ENCODE results near the gene SOSTDC1.
"Not testable (repeated sequence)": the region's sequence is repeated elsewhere in the genome, so short reads cannot be mapped to it uniquely, and the experiment has no call there.

The SOSTDC1 gene

GRCh38 chr7:16465469-16466361 lies at the start of gene SOSTDC1:
TSS of gene SOSTDC1 (minus strand) at chr7:16465738. CDS start at chr7:16465668, 70 bp downstream.
- peak in 2 of 42 donors; percentile 10 to 15 for DNase-seq

GRCh38 chr7:16514729-16515128 lies 49.2 kb upstream of the SOSTDC1 start:
- intact Hi-C loops (cut with DNase I), result no loop called here
- no peak for DNase-seq

More at GRCh38 chr7:16465469-16466361, at the start of gene SOSTDC1:
- intact Hi-C loops (cut with DNase I), result no loop called here

GRCh38 chr7:16514271-16514670 lies 48.7 kb upstream of the SOSTDC1 start:
- no peak for DNase-seq
- intact Hi-C loops (cut with DNase I), result no loop called here

- DNase-seq, result no peak
- intact Hi-C loops (cut with DNase I), result no loop called here
Observed at GRCh38 chr7:16512097-16512496, 46.6 kb upstream of the SOSTDC1 start.

- intact Hi-C loops (cut with DNase I), result no loop called here
- DNase-seq, result no peak
Observed at GRCh38 chr7:16511314-16511713, 45.8 kb upstream of the SOSTDC1 start.

GRCh38 chr7:16509829-16510228 lies 44.3 kb upstream of the SOSTDC1 start:
- no peak for DNase-seq
- intact Hi-C loops (cut with DNase I), result no loop called here

- DNase-seq; intact Hi-C loops (cut with DNase I): not testable (repeated sequence)
Observed at GRCh38 chr7:16506422-16506821, 40.9 kb upstream of the SOSTDC1 start.

- DNase-seq, result no peak
- intact Hi-C loops (cut with DNase I), result no loop called here
Observed at GRCh38 chr7:16504019-16504418, 38.5 kb upstream of the SOSTDC1 start.

GRCh38 chr7:16502303-16502702 lies 36.8 kb upstream of the SOSTDC1 start:
- intact Hi-C loops (cut with DNase I), result no loop called here
- DNase-seq, result no peak

- DNase-seq, result no peak
- intact Hi-C loops (cut with DNase I), result no loop called here
Observed at GRCh38 chr7:16498122-16498521, 32.6 kb upstream of the SOSTDC1 start.

GRCh38 chr7:16494955-16495719 lies 29.6 kb upstream of the SOSTDC1 start:
- intact Hi-C loops (cut with DNase I), result no loop called here
- no peak for DNase-seq

GRCh38 chr7:16494551-16494950 lies 29.0 kb upstream of the SOSTDC1 start:
- intact Hi-C loops (cut with DNase I), result no loop called here
- DNase-seq, result no peak

GRCh38 chr7:16493266-16493665 lies 27.7 kb upstream of the SOSTDC1 start:
- no peak for DNase-seq
- intact Hi-C loops (cut with DNase I), result no loop called here

GRCh38 chr7:16492513-16493062 lies 27.1 kb upstream of the SOSTDC1 start:
- no peak for DNase-seq
- intact Hi-C loops (cut with DNase I), result no loop called here

GRCh38 chr7:16491148-16491547 lies 25.6 kb upstream of the SOSTDC1 start:
- intact Hi-C loops (cut with DNase I), result no loop called here
- no peak for DNase-seq

- no peak for DNase-seq
- intact Hi-C loops (cut with DNase I), result no loop called here
Observed at GRCh38 chr7:16484453-16485158, 19.1 kb upstream of the SOSTDC1 start.

- intact Hi-C loops (cut with DNase I), result no loop called here
- DNase-seq, result no peak
Observed at GRCh38 chr7:16479591-16479990, 14.1 kb upstream of the SOSTDC1 start.

- intact Hi-C loops (cut with DNase I), result no loop called here
Observed at GRCh38 chr7:16479161-16479560, 13.6 kb upstream of the SOSTDC1 start.

GRCh38 chr7:16471933-16472332 lies 6.4 kb upstream of the SOSTDC1 start:
- peak in 10 of 42 donors; percentile 8 to 38 (median 21) for DNase-seq

More at GRCh38 chr7:16479161-16479560, 13.6 kb upstream of the SOSTDC1 start:
- DNase-seq, result no peak

More at GRCh38 chr7:16471933-16472332, 6.4 kb upstream of the SOSTDC1 start:
- intact Hi-C loops (cut with DNase I), result no loop called here

Data from head of caudate nucleus (tissue), 42 donors.